HG02642 (cell line): Measurements from ENCODE around the gene AKAP6.

ENCODE experiments used
- ATAC-seq: cut with Tn5 transposase; IDR thresholded peaks from one replicate; pipeline ENCODE4 v1.9.1; 2021; ENCODE audit warnings: mild to moderate bottlenecking; ENCODE audit not compliant: unreplicated experiment, poor library complexity

Gene AKAP6

DNA sequence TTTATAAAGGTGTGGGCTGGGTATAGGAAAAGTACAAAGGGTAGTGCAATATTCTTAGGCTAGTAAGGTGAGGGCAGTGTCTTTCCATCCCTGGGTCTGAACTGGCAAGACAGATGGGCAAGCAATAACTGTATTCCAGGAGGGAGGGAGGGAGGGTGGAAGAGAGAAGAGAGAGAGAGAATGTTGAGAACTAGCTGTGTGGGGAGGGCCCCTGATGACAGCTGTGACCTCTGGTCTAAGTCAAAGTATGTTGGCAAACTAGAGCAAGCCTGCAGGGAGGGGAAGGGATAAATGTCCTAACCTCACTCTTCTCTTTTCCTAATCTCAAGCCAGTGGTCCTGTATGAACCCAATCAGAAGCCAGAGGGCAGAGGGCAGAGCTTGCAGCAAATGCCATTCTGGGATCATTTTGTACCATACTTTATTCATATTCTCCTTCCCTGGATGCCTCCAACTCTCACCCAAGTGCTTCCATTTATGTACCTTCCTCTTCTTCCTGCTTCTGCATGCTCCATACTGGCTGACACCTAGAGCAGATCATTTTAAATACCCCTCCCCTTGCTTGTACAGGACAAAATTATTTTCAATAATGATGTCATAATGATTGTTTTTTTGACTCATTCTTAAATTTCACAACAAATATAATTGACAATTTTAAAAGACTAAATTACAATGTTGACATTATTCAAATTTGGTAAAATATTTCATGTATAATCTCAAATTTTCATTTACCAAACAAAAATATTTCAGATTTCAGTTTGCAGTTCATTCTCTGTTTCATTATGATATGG lies 75.9 kb downstream of the AKAP6 start:
- no peak for ATAC-seq

DNA sequence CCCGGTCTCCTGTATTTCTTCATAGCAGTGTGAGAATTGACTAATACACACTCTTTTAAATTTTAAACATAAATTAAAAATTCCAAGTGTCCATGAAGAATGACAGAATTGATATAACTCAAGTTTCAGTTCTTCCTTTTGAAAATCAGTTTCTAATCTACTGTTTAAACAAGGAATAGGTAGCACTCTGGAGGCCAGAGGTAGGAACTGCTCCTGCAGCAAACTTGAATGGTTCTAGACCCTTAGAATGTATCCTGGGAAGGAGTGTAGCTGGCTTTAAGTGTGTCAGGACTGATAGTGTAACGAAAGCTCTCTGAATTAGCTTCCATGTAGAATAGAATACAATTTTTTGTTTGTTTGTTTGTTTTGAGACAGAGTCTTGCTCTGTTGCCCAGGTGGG lies 76.8 kb downstream of the AKAP6 start:
- ATAC-seq, result no peak

GRCh38 chr14:32407130-32407529 lies 78.0 kb downstream of the AKAP6 start:
- ATAC-seq, result no peak

GRCh38 chr14:32408018-32408417 lies 78.9 kb downstream of the AKAP6 start:
- ATAC-seq, result no peak

- ATAC-seq, result no peak
These were observed 83.0 kb downstream of the AKAP6 start for GRCh38 chr14:32412103-32412502.

DNA sequence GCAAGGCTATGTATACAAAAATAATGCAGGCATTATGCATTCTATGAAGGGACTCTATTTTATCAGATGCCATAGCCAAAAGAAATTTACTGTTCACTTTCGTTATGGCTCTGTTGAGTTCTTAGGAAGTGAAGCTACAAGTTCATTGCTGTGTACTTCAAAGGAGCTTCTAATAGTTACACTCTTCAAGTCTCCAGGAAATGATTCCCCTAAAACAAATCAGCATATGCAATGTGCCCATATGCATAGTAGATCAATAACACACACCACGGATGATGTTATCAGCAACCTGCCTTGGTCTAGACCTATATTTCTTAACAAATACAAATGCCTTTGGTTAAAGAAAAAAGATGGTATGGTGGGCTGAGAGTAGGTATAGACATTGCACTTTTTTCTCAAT lies 83.4 kb downstream of the AKAP6 start:
- ATAC-seq, result no peak

DNA sequence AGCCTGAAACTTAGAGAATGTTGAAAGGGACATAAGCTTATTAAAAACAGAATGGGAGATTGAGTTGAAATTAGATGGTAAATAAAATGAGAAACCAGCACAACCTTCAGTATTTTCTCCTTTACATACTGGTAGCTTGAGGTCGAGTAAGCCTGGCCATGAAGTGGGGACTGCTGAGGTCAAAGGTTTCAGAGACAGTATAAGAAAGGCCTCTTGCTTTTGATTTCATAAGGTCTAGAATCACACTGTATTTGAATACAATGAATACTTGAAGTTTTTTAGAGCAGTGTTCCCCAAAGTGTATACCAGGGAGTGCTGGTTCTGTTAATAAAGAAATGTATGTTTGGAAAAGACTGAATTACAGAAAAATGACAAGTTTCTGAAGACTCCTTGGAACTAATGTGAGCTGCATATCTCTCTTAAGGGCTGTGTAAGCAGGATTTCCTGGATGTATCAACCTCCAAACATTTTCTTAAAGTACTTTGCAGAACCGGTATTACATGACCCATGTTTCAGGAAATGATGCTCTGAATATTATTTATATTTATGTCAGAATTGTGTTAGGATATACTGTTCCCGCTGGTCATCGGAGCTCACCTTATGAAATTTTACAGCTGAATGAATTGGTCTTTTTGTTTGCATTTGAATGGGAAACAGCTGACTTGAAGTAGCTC lies 85.0 kb downstream of the AKAP6 start:
- ATAC-seq, result no peak

DNA sequence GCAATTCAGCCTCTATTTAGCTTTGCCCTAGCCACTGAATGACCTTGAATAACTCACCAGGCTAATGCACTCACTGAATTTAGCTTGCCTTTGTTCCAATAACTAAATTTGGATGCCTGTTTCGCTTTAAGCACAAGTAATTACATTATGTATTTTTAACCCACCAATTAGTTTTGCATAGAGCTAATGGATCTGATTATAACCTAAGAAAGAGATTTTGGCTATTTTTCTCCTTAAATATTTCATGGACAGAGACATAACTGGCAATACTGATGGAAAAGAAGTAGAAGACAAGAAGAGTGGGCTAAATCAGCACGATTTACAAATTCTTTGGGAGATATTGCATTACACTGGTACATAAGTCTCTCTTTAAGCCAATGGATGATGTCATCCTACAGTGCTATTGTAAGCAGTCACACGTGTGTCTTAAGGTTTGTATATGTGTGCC lies 85.7 kb downstream of the AKAP6 start:
- no peak for ATAC-seq

- ATAC-seq, result no peak
These were observed 89.0 kb downstream of the AKAP6 start for GRCh38 chr14:32417956-32418552.

DNA sequence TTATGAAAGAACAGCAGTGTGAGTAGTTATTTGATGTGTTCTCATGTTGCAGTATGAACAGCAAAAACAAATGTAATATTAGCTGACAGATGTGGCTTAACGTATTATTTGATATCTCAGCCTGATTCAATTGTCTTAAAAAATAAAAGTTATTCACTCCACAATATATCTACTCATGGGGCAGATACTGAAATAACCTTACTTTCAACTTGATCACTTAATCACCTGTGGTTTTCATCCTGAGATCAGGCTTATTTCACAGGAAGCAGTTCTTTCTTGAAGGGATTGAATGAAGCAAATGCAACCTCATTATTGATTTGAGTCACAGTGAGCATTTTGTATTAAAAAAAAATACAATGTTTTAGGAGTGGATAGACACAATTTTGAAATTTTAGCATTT lies 90.3 kb downstream of the AKAP6 start:
- ATAC-seq, result no peak

GRCh38 chr14:32421781-32422180 lies 92.7 kb downstream of the AKAP6 start:
- no peak for ATAC-seq

DNA sequence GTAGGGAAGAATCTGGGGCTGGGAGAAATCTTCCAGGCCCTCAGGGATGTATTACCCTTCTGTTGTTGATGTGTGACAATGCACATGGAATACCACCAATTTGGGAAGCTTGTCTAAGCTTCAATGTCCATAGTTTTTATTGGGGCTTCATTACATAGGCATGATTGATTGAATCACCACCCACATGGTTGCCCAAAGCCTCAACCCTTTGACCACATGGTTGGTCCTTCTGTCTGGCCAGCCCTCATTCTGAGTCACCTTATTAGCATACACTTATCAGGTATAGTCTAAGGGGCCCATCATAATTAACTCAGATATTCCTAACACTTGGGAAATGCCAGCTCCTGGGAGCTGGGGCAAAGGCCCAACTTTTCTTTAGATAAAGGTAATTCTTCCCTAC lies 93.3 kb downstream of the AKAP6 start:
- no peak for ATAC-seq

- no peak for ATAC-seq
These were observed 96.9 kb downstream of the AKAP6 start for GRCh38 chr14:32426028-32426427.

DNA sequence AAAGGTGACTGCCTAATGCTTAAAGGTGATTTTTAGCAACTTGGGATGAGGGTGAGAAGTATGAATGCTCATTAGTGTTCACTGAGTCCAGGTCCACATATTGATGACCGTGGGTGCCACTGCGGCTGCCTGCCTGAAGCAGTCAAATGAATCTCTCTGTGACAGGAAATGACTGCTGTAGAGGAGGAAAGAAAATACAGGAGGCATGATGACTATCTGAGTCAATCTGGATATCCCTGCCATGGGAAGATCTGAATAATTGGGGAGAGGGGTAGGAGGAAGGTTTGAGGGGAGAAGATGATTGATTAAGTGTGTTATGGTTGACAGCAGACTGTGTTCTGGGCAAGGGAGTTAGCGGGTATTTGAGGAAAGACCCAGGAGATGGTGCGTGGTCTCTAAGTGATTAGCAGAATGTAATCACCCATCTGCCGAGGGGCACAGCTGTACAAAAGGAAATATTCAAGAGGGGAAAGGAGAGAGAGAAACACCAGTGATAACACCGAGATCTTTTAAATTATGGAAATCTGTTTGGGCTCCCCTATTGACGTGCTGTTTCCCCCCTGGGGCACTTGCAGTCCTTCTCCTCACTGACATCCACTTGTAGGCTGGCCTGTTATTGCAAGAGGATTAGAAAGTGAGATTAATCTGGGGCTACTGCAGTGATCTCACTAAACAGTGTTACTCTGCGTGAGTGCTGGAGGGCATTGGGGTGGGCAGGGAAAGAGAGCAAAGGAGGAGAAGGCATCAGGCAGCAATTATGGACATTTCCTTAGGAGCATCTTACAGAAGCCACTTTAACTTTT lies 97.7 kb downstream of the AKAP6 start:
- no peak for ATAC-seq

GRCh38 chr14:32427726-32428528 lies 98.8 kb downstream of the AKAP6 start:
- no peak for ATAC-seq

GRCh38 chr14:32428875-32429274 lies 99.8 kb downstream of the AKAP6 start:
- no peak for ATAC-seq

GRCh38 chr14:32430326-32430725 lies 101.2 kb downstream of the AKAP6 start:
- ATAC-seq, result no peak

DNA sequence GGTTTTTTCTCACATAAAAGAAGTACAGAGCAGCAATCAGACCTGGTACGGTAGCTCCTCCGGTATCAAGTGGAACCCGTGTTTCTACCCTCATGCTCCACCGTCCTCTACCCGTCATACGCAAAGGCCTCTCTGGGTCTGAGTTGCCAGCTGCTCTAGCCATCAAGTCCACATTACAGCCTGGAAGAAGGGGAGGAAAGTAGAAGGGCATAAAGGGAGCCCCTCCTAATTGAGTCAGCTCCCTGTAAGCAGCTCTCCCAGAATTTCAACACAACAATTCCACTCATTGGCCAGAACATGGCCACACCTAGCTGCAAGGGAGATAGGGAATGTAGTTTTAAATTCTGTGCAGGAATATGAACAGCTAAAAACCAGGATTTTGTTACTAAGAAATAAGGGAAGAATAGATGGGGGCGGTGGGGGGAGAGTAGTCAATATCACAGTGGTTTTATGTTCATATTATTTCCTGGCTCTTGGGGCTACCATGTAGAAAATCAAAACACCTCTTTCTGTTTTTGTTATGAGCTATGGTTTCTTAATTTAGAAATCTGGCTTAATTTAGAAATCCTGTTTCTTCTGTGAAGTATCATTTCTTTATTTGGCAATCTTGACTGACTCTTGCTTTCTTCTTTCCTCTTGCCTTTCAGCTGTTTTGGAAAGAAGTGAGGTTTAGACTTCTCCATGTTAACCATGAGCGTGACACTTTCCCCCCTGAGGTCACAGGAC lies 103.9 kb downstream of the AKAP6 start:
- no peak for ATAC-seq

GRCh38 chr14:32434180-32434579 lies 105.1 kb downstream of the AKAP6 start:
- ATAC-seq, result no peak
